MM.1S (cell line): Measurements from ENCODE around the gene CERKL.

Source experiments
- DNase-seq: peaks from one replicate; pipeline ENCODE4 v3.0.0-alpha.2; 2015
- H2AFZ ChIP-seq: fragments of 300-600 bp; sonication (generic); 2 replicates; pipeline ENCODE4 v1.6.0; 2016; ENCODE audit warnings: antibody characterized with exemption, low read length
- H3F3A ChIP-seq: fragments of 300-600 bp; sonication (generic); 2 replicates; pipeline ENCODE4 v1.6.1; 2016; ENCODE audit warnings: mild to moderate bottlenecking, antibody characterized with exemption, low read length, moderate library complexity, mixed read lengths; ENCODE audit not compliant: insufficient read depth
- H3K27ac ChIP-seq: fragments of 300-600 bp; sonication (generic); 2 replicates; pipeline ENCODE4 v1.5.1; 2016; ENCODE audit warnings: mild to moderate bottlenecking, low read length
- H3K27me3 ChIP-seq: fragments of 300-600 bp; sonication (generic); replicated peaks from 2 replicates; pipeline ENCODE4 v1.6.0; 2016; ENCODE audit warnings: low read length; ENCODE audit not compliant: insufficient read depth
- H3K36me3 ChIP-seq: fragments of 300-600 bp; sonication (generic); replicated peaks from 2 replicates; pipeline ENCODE4 v1.6.1; 2016; ENCODE audit warnings: mild to moderate bottlenecking, low read length, mixed read lengths; ENCODE audit not compliant: insufficient read depth
- H3K4me1 ChIP-seq: fragments of 300-600 bp; sonication (generic); 2 replicates; pipeline ENCODE4 v1.6.1; 2016; ENCODE audit warnings: low read length, mixed read lengths
- H3K4me2 ChIP-seq: fragments of 300-600 bp; sonication (generic); 2 replicates; pipeline ENCODE4 v1.6.0; 2016; ENCODE audit warnings: low read depth, low read length
- H3K4me3 ChIP-seq: fragments of 300-600 bp; sonication (generic); 2 replicates; pipeline ENCODE4 v1.5.1; 2016; ENCODE audit warnings: low read length, mixed read lengths
- H3K79me2 ChIP-seq: fragments of 300-600 bp; sonication (generic); 2 replicates; pipeline ENCODE4 v1.6.1; 2016; ENCODE audit warnings: mixed run types, low read length, mixed read lengths
- H3K9ac ChIP-seq: fragments of 300-600 bp; sonication (generic); 2 replicates; pipeline ENCODE4 v1.6.1; 2016; ENCODE audit warnings: low read length, mixed read lengths
- H3K9me2 ChIP-seq: fragments of 300-600 bp; sonication (generic); replicated peaks from 2 replicates; pipeline ENCODE4 v1.6.1; 2016; ENCODE audit warnings: mild to moderate bottlenecking, low read length, mixed read lengths; ENCODE audit not compliant: insufficient read depth
- H3K9me3 ChIP-seq: fragments of 300-600 bp; sonication (generic); replicated peaks from 2 replicates; pipeline ENCODE4 v1.6.1; 2016; ENCODE audit warnings: mild to moderate bottlenecking, low read length, mixed read lengths; ENCODE audit not compliant: insufficient read depth
- H4K20me1 ChIP-seq: fragments of 300-600 bp; sonication (generic); 2 replicates; pipeline ENCODE4 v1.6.1; 2016; ENCODE audit warnings: mild to moderate bottlenecking, low read length, moderate library complexity, mixed read lengths; ENCODE audit not compliant: insufficient read depth
- EZH2 ChIP-seq: fragments of 300-600 bp; sonication (generic); optimal IDR thresholded peaks from 2 replicates; pipeline ENCODE3; 2017; ENCODE audit warnings: low read depth, mild to moderate bottlenecking, antibody characterized with exemption, low read length, mixed read lengths
- EZH2phosphoT487 ChIP-seq: fragments of 300-600 bp; sonication (generic); IDR thresholded peaks from 2 replicates; pipeline ENCODE4 v1.6.1; 2018; ENCODE audit warnings: antibody characterized with exemption, low read length
- TF ChIP-seq, protein P1 (sequence below): fragments of 300-600 bp; sonication (generic); IDR thresholded peaks from 2 replicates; pipeline ENCODE4 v1.5.1; 2016; ENCODE audit warnings: antibody characterized with exemption, low read length, mixed read lengths

CERKL gene

DNA sequence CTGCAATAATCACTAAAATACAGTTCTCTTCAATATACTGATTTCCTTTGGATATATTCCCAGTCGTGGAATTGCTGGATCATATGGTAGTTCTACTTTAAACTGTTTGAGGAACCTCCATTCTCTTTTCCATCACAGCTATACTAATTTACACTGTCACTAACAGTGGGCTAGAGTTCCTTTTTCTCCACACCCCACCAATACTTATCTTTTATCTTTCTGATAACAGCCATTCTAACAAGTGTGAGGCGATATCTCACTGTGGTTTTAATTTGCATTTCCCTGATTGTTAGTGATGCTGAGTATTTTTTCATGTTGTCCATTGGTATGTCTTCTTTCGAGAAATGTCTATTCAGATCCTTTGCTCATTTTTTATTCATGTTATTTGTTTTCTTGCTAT, 68.4 kb downstream of the CERKL start:
- Histone ChIP-seq H3K9ac (no peak overlapping the region), H3K4me1 (peaks cover 26% of the 10 kb centered on the region), H2AFZ (no peak overlapping the region), H3F3A (peaks cover 23% of the 10 kb centered on the region), H4K20me1 (no peaks in the 10 kb centered on the region), H3K36me3 (no peaks in the 10 kb centered on the region), H3K9me2 (no peaks in the 10 kb centered on the region), H3K4me2 (no peak overlapping the region), H3K79me2 (no peaks in the 10 kb centered on the region), H3K27me3 (no peaks in the 10 kb centered on the region), H3K4me3 (no peak overlapping the region), H3K9me3 (no peaks in the 10 kb centered on the region), H3K27ac (no peak overlapping the region)
- DNase-seq, result no peak
- TF ChIP-seq, protein P1, sequence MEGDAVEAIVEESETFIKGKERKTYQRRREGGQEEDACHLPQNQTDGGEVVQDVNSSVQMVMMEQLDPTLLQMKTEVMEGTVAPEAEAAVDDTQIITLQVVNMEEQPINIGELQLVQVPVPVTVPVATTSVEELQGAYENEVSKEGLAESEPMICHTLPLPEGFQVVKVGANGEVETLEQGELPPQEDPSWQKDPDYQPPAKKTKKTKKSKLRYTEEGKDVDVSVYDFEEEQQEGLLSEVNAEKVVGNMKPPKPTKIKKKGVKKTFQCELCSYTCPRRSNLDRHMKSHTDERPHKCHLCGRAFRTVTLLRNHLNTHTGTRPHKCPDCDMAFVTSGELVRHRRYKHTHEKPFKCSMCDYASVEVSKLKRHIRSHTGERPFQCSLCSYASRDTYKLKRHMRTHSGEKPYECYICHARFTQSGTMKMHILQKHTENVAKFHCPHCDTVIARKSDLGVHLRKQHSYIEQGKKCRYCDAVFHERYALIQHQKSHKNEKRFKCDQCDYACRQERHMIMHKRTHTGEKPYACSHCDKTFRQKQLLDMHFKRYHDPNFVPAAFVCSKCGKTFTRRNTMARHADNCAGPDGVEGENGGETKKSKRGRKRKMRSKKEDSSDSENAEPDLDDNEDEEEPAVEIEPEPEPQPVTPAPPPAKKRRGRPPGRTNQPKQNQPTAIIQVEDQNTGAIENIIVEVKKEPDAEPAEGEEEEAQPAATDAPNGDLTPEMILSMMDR, result no peak
- no peak for TF ChIP-seq EZH2
- no peak for TF ChIP-seq EZH2phosphoT487

DNA sequence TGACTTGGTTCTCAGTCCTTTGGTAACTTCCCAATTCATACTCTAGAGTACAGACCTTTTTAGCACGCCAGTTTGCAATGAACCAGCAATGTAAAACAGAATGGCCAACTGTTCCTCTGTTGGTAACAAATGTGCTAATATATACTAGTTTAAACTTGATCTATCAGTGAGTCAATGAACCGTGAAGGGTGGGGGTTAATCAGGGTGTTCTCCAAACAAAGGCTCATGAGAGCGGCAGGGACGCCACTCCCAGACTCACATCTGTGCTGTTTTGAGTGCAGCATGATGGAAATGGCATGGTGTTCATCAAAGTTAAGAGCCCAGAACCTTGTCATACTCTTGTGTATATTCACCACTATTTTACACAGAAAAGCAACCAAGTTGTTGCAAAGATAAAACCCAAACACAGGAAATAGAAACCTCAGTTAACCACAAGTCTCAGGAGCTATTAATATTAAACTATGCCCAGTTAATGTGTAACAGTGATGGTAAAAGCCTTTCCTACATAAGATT, 70.3 kb downstream of the CERKL start:
- Histone ChIP-seq H3K27me3 (no peaks in the 10 kb centered on the region), H3K9me2 (no peaks in the 10 kb centered on the region), H3F3A (peaks cover 23% of the 10 kb centered on the region), H3K9me3 (no peaks in the 10 kb centered on the region), H3K4me2 (peak overlapping the region; percentile 85), H3K4me1 (peaks cover 27% of the 10 kb centered on the region), H3K36me3 (no peaks in the 10 kb centered on the region), H4K20me1 (no peaks in the 10 kb centered on the region), H3K9ac (peak overlapping the region; percentile 11; the same call in 1 of the 2 replicates), H2AFZ (peak overlapping the region; percentile 68), H3K27ac (peak overlapping the region; percentile 74), H3K79me2 (no peaks in the 10 kb centered on the region), H3K4me3 (peak overlapping the region; percentile 46)
- TF ChIP-seq, protein P1, result no peak
- TF ChIP-seq EZH2phosphoT487 (no peak), EZH2 (no peak)
- DNase-seq, result peak; percentile 87

DNA sequence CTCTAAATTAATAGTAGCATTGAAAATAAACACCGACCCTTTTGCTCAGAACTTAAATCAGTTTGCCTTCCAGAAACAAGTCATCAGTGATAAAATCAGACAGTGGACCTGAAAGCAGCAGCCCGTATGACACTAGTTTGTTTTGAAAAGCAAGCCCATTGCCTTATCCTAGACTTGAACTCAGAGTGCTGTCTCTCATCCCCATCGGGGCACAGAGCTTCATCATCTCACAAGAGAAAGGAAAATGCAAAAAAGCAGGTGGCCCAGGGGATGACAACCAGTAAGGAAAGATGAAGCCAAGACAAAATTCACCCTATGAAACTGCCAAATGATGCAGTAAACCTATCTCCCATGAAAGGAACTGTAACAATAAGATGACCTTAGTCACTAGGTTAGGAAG, 71.2 kb downstream of the CERKL start:
- TF ChIP-seq EZH2phosphoT487 (no peak), EZH2 (no peak)
- TF ChIP-seq, protein P1, result no peak
- Histone ChIP-seq H3K9ac (0 out of 2 replicates have a peak overlapping the region, but pooled peaks have one; percentile 11), H3K4me3 (peak overlapping the region; percentile 46), H3K9me3 (no peaks in the 10 kb centered on the region), H3K27me3 (no peaks in the 10 kb centered on the region), H3K9me2 (no peaks in the 10 kb centered on the region), H3K36me3 (no peaks in the 10 kb centered on the region), H4K20me1 (no peaks in the 10 kb centered on the region), H3K4me2 (peak overlapping the region; percentile 85), H3F3A (peaks cover 23% of the 10 kb centered on the region), H3K79me2 (no peaks in the 10 kb centered on the region), H2AFZ (peak overlapping the region; percentile 68), H3K27ac (peak overlapping the region; percentile 74; the same call in 1 of the 2 replicates), H3K4me1 (peaks cover 36% of the 10 kb centered on the region)
- no peak for DNase-seq
